K562 (cell line): ENCODE results near the gene EFNA1. TPM values are rescaled to one million over a fixed set of nuclear protein-coding genes. Genes with fewer than 3 reads are reported as not detected.
A peak's percentile ranks its signal among the peaks of the same experiment; 100 is the strongest.

Experiments used
- ARNT ChIP-seq, 2 experiments: fragments of 450-650 bp; IDR thresholded peaks; 2 replicates each; pipeline ENCODE4 v1.6.1; 2016; ENCODE audit warnings: mild to moderate bottlenecking in 1 of 2
- BCLAF1 ChIP-seq, 2 experiments: fragments of 450-650 bp in 1 of 2; IDR thresholded peaks; 2 replicates each; pipeline ENCODE4 v1.6.1; 2011 to 2017; ENCODE audit warnings: low read depth in 2 of 2, antibody characterized with exemption in 1 of 2, borderline replicate concordance in 1 of 2, low read length in 1 of 2, mild to moderate bottlenecking in 1 of 2, mixed read lengths in 1 of 2; ENCODE audit not compliant: control insufficient read depth in 1 of 2
- CBFB ChIP-seq: sonication (generic); formaldehyde crosslinking; IDR thresholded peaks from 2 replicates; pipeline ENCODE4 v1.4.0; 2020; ENCODE audit warnings: mild to moderate bottlenecking, missing genetic modification reagents
- EWSR1 ChIP-seq: fragments of 450-650 bp; IDR thresholded peaks from 2 replicates; pipeline ENCODE4 v1.6.1; 2018; ENCODE audit warnings: borderline replicate concordance, mild to moderate bottlenecking, low read depth, moderate library complexity; ENCODE audit not compliant: partially characterized antibody
- HNRNPK ChIP-seq: fragments of 200-400 bp; formaldehyde crosslinking; IDR thresholded peaks from one replicate; pipeline ENCODE4 v1.6.1; 2018; ENCODE audit warnings: mild to moderate bottlenecking, low read depth, low read length; ENCODE audit not compliant: poor library complexity, severe bottlenecking
- KDM2B ChIP-seq: fragments of 250-450 bp; sonication (Bioruptor Pico); IDR thresholded peaks from 2 replicates; pipeline ENCODE4 v1.8.0; 2021; ENCODE audit warnings: mild to moderate bottlenecking, moderate library complexity
- MIER1 ChIP-seq: fragments of 450-650 bp; IDR thresholded peaks from 2 replicates; pipeline ENCODE4 v1.6.1; 2016; ENCODE audit warnings: antibody characterized with exemption, mild to moderate bottlenecking, low read depth
- NFXL1 ChIP-seq: fragments of 450-650 bp; formaldehyde crosslinking; IDR thresholded peaks from 2 replicates; pipeline ENCODE4 v1.4.0; 2021; ENCODE audit warnings: mild to moderate bottlenecking
- NFYB ChIP-seq: IDR thresholded peaks from 2 replicates; pipeline ENCODE4 v1.6.1; 2011; ENCODE audit warnings: mild to moderate bottlenecking, moderate library complexity; ENCODE audit not compliant: insufficient read length; ENCODE audit errors: extremely low read depth
- RNF2 ChIP-seq: sonication (generic); IDR thresholded peaks from 2 replicates; pipeline ENCODE4 v1.6.1; 2016
- RREB1 ChIP-seq: fragments of 250-450 bp; sonication (Bioruptor Pico); IDR thresholded peaks from 2 replicates; pipeline ENCODE4 v1.4.0; 2020
- SRSF3 ChIP-seq: fragments of 200-400 bp; formaldehyde crosslinking; IDR thresholded peaks from 2 replicates; pipeline ENCODE4 v1.6.1; 2016; ENCODE audit warnings: mild to moderate bottlenecking, low read length, moderate library complexity; ENCODE audit not compliant: insufficient read depth
- ZBTB1 ChIP-seq: sonication (generic); formaldehyde crosslinking; IDR thresholded peaks from 2 replicates; pipeline ENCODE4 v1.8.1; 2023; ENCODE audit warnings: missing genetic modification reagents, low read depth, mild to moderate bottlenecking, borderline replicate concordance
- ZNF217 ChIP-seq: sonication (generic); formaldehyde crosslinking; IDR thresholded peaks from 2 replicates; pipeline ENCODE4 v1.8.0; 2022; ENCODE audit warnings: mild to moderate bottlenecking, missing genetic modification reagents
- ZNF282 ChIP-seq: sonication (generic); formaldehyde crosslinking; IDR thresholded peaks from 2 replicates; pipeline ENCODE4 v1.8.1; 2023; ENCODE audit warnings: missing genetic modification reagents
- ZNF354B ChIP-seq: fragments of 250-450 bp; sonication (Bioruptor Pico); IDR thresholded peaks from 2 replicates; pipeline ENCODE4 v1.4.0; 2020
- ZNF717 ChIP-seq: fragments of 250-450 bp; sonication (Bioruptor Pico); IDR thresholded peaks from 2 replicates; pipeline ENCODE4 v1.5.0; 2021
- polyA plus RNA-seq, 8 experiments: library from polyadenylated mRNA; depleted of rRNA in 4 of 8; stranded (reverse) in 5 of 8; unstranded in 3 of 8; fragments of >200 nt; fragmentation: Nextera tagmentation in 2 of 8; fragmentation: Illumina TruSeq in 1 of 8; extraction: Ambion mirVana in 2 of 8; extraction: Trizol in 1 of 8; gene quantifications; 2 replicates each; pipeline versions ENCODE4 v1.2.1 to v1.2.3, GENCODE V29; 2011 to 2014; ENCODE audit warnings: inconsistent platforms in 1 of 8, missing spikeins in 1 of 8
- total RNA-seq, 7 experiments: library from RNA; depleted of rRNA in 6 of 7; stranded (reverse); fragments of >200 nt in 6 of 7; fragmentation: Illumina TruSeq in 2 of 7; extraction: Trizol in 2 of 7; gene quantifications; 2 replicates each; pipeline versions ENCODE4 v1.2.1 to v1.2.3, GENCODE V29; 2011 to 2021; ENCODE audit warnings: low replicate concordance in 1 of 7
- TF ChIP-seq, protein P1 (sequence below), 2 experiments: fragments of 250-450 bp in 1 of 2; fragments of 450-650 bp in 1 of 2; sonication (Bioruptor Pico) in 1 of 2; IDR thresholded peaks; 2 replicates each; pipeline versions ENCODE4 v1.6.1 to v1.8.0; 2016 to 2021; ENCODE audit warnings: mild to moderate bottlenecking in 2 of 2, moderate library complexity in 2 of 2, missing compliant biosample characterization in 1 of 2, missing genetic modification characterization in 1 of 2

EFNA1 gene
- total and polyA plus RNA-seq, 9 of the 15 experiments (the other 6 are each of a cell fraction or from before 2014, with no cell fraction given): 2.1 to 9.3 (median 3.0) TPM

DNA sequence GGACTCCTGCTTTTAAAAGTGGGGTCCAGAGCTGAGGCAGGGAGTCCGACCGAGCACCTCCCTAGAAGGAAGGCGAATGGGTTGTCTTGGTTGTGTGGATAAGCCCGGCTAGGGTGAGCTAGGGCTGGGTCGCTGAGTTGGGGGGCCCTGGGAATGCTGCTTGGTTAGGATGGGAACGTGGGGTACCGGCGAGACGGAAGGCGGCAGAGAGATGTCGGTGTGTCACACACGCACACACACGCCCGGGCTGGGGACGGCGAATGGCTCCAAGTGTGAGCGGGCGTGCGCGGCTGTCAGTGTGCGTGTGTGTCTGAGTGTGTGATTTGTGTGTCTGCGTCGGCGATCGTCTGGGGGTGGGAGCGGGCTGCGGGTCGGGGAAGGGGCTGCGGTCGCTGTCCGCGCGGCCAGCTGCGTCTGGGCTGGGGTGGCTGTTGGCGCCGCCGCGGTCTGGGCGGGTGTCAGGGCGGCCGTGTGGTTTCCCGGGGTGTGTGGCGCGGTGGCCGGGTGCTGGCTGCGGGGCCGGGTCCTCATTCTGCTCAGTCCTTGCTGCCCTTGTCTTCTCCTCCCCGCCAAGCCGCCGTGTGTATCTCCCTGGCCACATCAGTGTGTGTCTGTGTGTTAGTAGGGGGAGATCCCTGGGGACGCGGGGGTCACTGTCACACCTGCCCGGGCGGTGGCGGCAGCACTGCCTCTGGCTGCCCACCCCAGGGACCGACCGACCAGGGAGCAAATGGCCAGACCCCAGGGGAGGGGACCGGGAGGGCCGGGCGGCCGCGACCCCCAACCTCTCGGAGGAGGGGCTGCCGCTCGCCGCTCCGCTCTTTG, 48.0 kb upstream of the EFNA1 start (continued):
- no peak for TF ChIP-seq EWSR1
- no peak for TF ChIP-seq RREB1 (CRISPR knock-in tag)
- TF ChIP-seq ZNF354B (CRISPR knock-in tag): no peak
- no peak for TF ChIP-seq NFYB
- TF ChIP-seq RNF2: no peak
- 0 out of 2 replicates have a peak, but pooled peaks have one; percentile 45 for TF ChIP-seq KDM2B (CRISPR knock-in tag)
- no peak for TF ChIP-seq ZNF217 (CRISPR knock-in tag)
- no peak for TF ChIP-seq SRSF3
- no peak for TF ChIP-seq CBFB (CRISPR knock-in tag)
- no peak for TF ChIP-seq BCLAF1 (IDR thresholded peaks at IDR 0.05; ENCODE audit: borderline replicate concordance in 1 of 2, control insufficient read depth in 1 of 2, low read depth in 2 of 2, low read length in 1 of 2)
- no peak for TF ChIP-seq NFXL1 (CRISPR knock-in tag)
- TF ChIP-seq, protein P1, sequence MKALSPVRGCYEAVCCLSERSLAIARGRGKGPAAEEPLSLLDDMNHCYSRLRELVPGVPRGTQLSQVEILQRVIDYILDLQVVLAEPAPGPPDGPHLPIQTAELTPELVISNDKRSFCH (CRISPR knock-in tag; IDR thresholded peaks at IDR 0.05): no peak
- TF ChIP-seq, protein P1 (tag; IDR thresholded peaks at IDR 0.05): no peak
- 0 out of 2 replicates have a peak, but pooled peaks have one; percentile 19 for TF ChIP-seq MIER1
- peak; percentile 89; the same call in 1 of the 2 replicates for TF ChIP-seq ZBTB1 (CRISPR knock-in tag)
- TF ChIP-seq ARNT (IDR thresholded peaks at IDR 0.05): no peak
- no peak for TF ChIP-seq ZNF717 (CRISPR knock-in tag)
- no peak for TF ChIP-seq ZNF282
- TF ChIP-seq HNRNPK: no peak
